T-helper 2 cell treated with Interferon-gamma antibody and Interleukin-4, amounts not matched to agents 5 μg/mL and 100 μg/mL, for 36 hours (primary cell): ENCODE measurements around the gene DDX46.
"Not testable (repeated sequence)": the region's sequence is repeated elsewhere in the genome, so short reads cannot be mapped to it uniquely, and the experiment has no call there.

Experiments
- DNase-seq: peaks from one replicate; pipeline ENCODE4 v3.0.0; 2021; ENCODE audit warnings: low spot score
- H3K27ac Mint-ChIP-seq: one replicate; pipeline ENCODE4 v1.8.0; 2021; ENCODE audit warnings: mild to moderate bottlenecking, mixed read lengths
- H3K27me3 Mint-ChIP-seq: one replicate; pipeline ENCODE4 v1.8.0; 2021; ENCODE audit warnings: low read depth, mixed read lengths
- H3K36me3 Mint-ChIP-seq: one replicate; pipeline ENCODE4 v1.8.0; 2021; ENCODE audit warnings: low read depth, mixed read lengths
- H3K4me1 Mint-ChIP-seq: one replicate; pipeline ENCODE4 v1.8.0; 2021; ENCODE audit warnings: low read depth, mixed read lengths
- H3K4me3 Mint-ChIP-seq: one replicate; pipeline ENCODE4 v1.8.0; 2022; ENCODE audit warnings: mild to moderate bottlenecking, moderate library complexity, mixed read lengths
- H3K9me3 Mint-ChIP-seq: one replicate; pipeline ENCODE4 v1.8.0; 2021; ENCODE audit warnings: mixed read lengths

The DDX46 gene

GRCh38 chr5:134798468-134798867 lies 39.9 kb downstream of the DDX46 start:
- Mint-ChIP-seq H3K27me3 (no peaks in the 10 kb centered on the region), H3K36me3 (peaks cover 54% of the 10 kb centered on the region), H3K27ac (no peak overlapping the region), H3K4me3 (no peak overlapping the region), H3K4me1 (no peaks in the 10 kb centered on the region), H3K9me3 (no peaks in the 10 kb centered on the region)
- no peak for DNase-seq

- H3K9me3 Mint-ChIP-seq = no peaks in the 10 kb centered on the region
- no peaks in the 10 kb centered on the region for H3K4me1 Mint-ChIP-seq
- DNase-seq = no peak
- no peak overlapping the region for H3K4me3 Mint-ChIP-seq
- no peaks in the 10 kb centered on the region for H3K27me3 Mint-ChIP-seq
- H3K36me3 Mint-ChIP-seq = peaks cover 39% of the 10 kb centered on the region
- H3K27ac Mint-ChIP-seq = no peak overlapping the region
Observed at GRCh38 chr5:134803821-134804220, 45.2 kb downstream of the DDX46 start.

GRCh38 chr5:134813407-134813806 lies 54.8 kb downstream of the DDX46 start:
- Mint-ChIP-seq H3K36me3 (peaks cover 39% of the 10 kb centered on the region), H3K4me3 (no peak overlapping the region), H3K4me1 (peaks cover 5% of the 10 kb centered on the region), H3K27me3 (no peaks in the 10 kb centered on the region), H3K27ac (peak overlapping the region; percentile 54), H3K9me3 (no peaks in the 10 kb centered on the region)
- peak; percentile 17 for DNase-seq

- Mint-ChIP-seq H3K4me3 (no peak overlapping the region), H3K27me3 (no peaks in the 10 kb centered on the region), H3K36me3 (peaks cover 40% of the 10 kb centered on the region), H3K4me1 (peaks cover 5% of the 10 kb centered on the region), H3K27ac (no peak overlapping the region), H3K9me3 (no peaks in the 10 kb centered on the region)
- no peak for DNase-seq
Observed at GRCh38 chr5:134813827-134814226, 55.2 kb downstream of the DDX46 start.

- H3K4me1 Mint-ChIP-seq = peaks cover 5% of the 10 kb centered on the region
- peaks cover 49% of the 10 kb centered on the region for H3K36me3 Mint-ChIP-seq
- H3K4me3 Mint-ChIP-seq = no peak overlapping the region
- no peak for DNase-seq
- H3K27me3 Mint-ChIP-seq = no peaks in the 10 kb centered on the region
- no peak overlapping the region for H3K27ac Mint-ChIP-seq
- H3K9me3 Mint-ChIP-seq = no peaks in the 10 kb centered on the region
Observed at GRCh38 chr5:134817006-134817405, 58.4 kb downstream of the DDX46 start.

GRCh38 chr5:134818776-134819175 lies 60.2 kb downstream of the DDX46 start:
- Mint-ChIP-seq H3K9me3 (no peaks in the 10 kb centered on the region), H3K4me1 (peaks cover under 1% of the 10 kb centered on the region), H3K27me3 (no peaks in the 10 kb centered on the region), H3K36me3 (peaks cover 48% of the 10 kb centered on the region), H3K27ac (no peak overlapping the region), H3K4me3 (no peak overlapping the region)
- no peak for DNase-seq

GRCh38 chr5:134819407-134819963 lies 60.9 kb downstream of the DDX46 start:
- DNase-seq = no peak
- Mint-ChIP-seq H3K27me3 (no peaks in the 10 kb centered on the region), H3K4me1 (no peaks in the 10 kb centered on the region), H3K27ac (no peak overlapping the region), H3K9me3 (no peaks in the 10 kb centered on the region), H3K36me3 (peaks cover 45% of the 10 kb centered on the region), H3K4me3 (no peak overlapping the region)

- H3K4me3 Mint-ChIP-seq = no peak overlapping the region
- H3K4me1 Mint-ChIP-seq = no peaks in the 10 kb centered on the region
- H3K27ac Mint-ChIP-seq = no peak overlapping the region
- no peak for DNase-seq
- peaks cover 48% of the 10 kb centered on the region for H3K36me3 Mint-ChIP-seq
- H3K27me3 Mint-ChIP-seq = no peaks in the 10 kb centered on the region
- no peaks in the 10 kb centered on the region for H3K9me3 Mint-ChIP-seq
Observed at GRCh38 chr5:134821841-134822240, 63.3 kb downstream of the DDX46 start.

- H3K4me3 Mint-ChIP-seq = no peak overlapping the region
- H3K27me3 Mint-ChIP-seq = no peaks in the 10 kb centered on the region
- no peak overlapping the region for H3K27ac Mint-ChIP-seq
- no peaks in the 10 kb centered on the region for H3K4me1 Mint-ChIP-seq
- DNase-seq = no peak
- peaks cover 45% of the 10 kb centered on the region for H3K36me3 Mint-ChIP-seq
- H3K9me3 Mint-ChIP-seq = no peaks in the 10 kb centered on the region
Observed at GRCh38 chr5:134824681-134825080, 66.1 kb downstream of the DDX46 start.

GRCh38 chr5:134825212-134825611 lies 66.6 kb downstream of the DDX46 start:
- Mint-ChIP-seq H3K4me1 (no peaks in the 10 kb centered on the region), H3K9me3 (no peaks in the 10 kb centered on the region), H3K27ac (no peak overlapping the region), H3K36me3 (peaks cover 42% of the 10 kb centered on the region), H3K4me3 (no peak overlapping the region), H3K27me3 (no peaks in the 10 kb centered on the region)
- no peak for DNase-seq

GRCh38 chr5:134833340-134834032 lies 74.9 kb downstream of the DDX46 start:
- Mint-ChIP-seq H3K4me1 (no peaks in the 10 kb centered on the region), H3K9me3 (no peaks in the 10 kb centered on the region), H3K36me3 (peaks cover 10% of the 10 kb centered on the region), H3K4me3 (no peak overlapping the region), H3K27ac (no peak overlapping the region), H3K27me3 (no peaks in the 10 kb centered on the region)
- no peak for DNase-seq

- Mint-ChIP-seq H3K4me3 (no peak overlapping the region), H3K4me1 (no peaks in the 10 kb centered on the region), H3K9me3 (no peaks in the 10 kb centered on the region), H3K36me3 (peaks cover 20% of the 10 kb centered on the region), H3K27me3 (no peaks in the 10 kb centered on the region), H3K27ac (no peak overlapping the region)
- DNase-seq = no peak
Observed at GRCh38 chr5:134835623-134836022, 77.0 kb downstream of the DDX46 start.

GRCh38 chr5:134837530-134838181 lies 79.1 kb downstream of the DDX46 start:
- DNase-seq = no peak
- Mint-ChIP-seq H3K4me1 (no peaks in the 10 kb centered on the region), H3K36me3 (peaks cover 20% of the 10 kb centered on the region), H3K4me3 (no peak overlapping the region), H3K27ac (no peak overlapping the region), H3K9me3 (no peaks in the 10 kb centered on the region), H3K27me3 (no peaks in the 10 kb centered on the region)

- H3K27me3 Mint-ChIP-seq, DNase-seq, H3K4me1 Mint-ChIP-seq, H3K4me3 Mint-ChIP-seq, H3K27ac Mint-ChIP-seq, H3K9me3 Mint-ChIP-seq: not testable (repeated sequence)
- peaks cover 21% of the 10 kb centered on the region for H3K36me3 Mint-ChIP-seq
Observed at GRCh38 chr5:134838361-134838760, 79.8 kb downstream of the DDX46 start.
